GM12891 (cell line): ENCODE results near the gene TSKU.

ENCODE experiments used
- PAX5 ChIP-seq: IDR thresholded peaks from 2 replicates; pipeline ENCODE4 v1.6.1; 2011; ENCODE audit warnings: low read length, moderate library complexity, mild to moderate bottlenecking; ENCODE audit not compliant: insufficient read depth, severe bottlenecking
- POLR2A ChIP-seq: IDR thresholded peaks from 2 replicates; pipeline ENCODE4 v1.6.1; 2011; ENCODE audit warnings: low read depth, low read length, control low read depth
- POLR2AphosphoS5 ChIP-seq: IDR thresholded peaks from 2 replicates; pipeline ENCODE4 v1.6.1; 2011; ENCODE audit warnings: low read depth, low read length, control low read depth
- SPI1 ChIP-seq: IDR thresholded peaks from 2 replicates; pipeline ENCODE4 v1.6.1; 2011; ENCODE audit warnings: low read depth, low read length, control low read depth
- TAF1 ChIP-seq: IDR thresholded peaks from 2 replicates; pipeline ENCODE4 v1.6.1; 2011; ENCODE audit warnings: low read depth, low read length, control low read depth

GRCh38 chr11:76771446-76772099 is 11.6 kb upstream of the TSKU start:
- TF ChIP-seq POLR2AphosphoS5 (no peak), POLR2A (no peak), PAX5 (no peak), TAF1 (no peak), SPI1 (no peak)
